GM23338 (cell line): Measurements from ENCODE around the gene RSRC1. TPM values are rescaled to one million over a fixed set of nuclear protein-coding genes. Genes with fewer than 3 reads are reported as not detected.

Experiments used
- ATAC-seq: fragments of 200-7000 bp; cut with Tn5 transposase; 3 replicates; pipeline ENCODE4 v1.9.1; 2020
- DNase-seq: peaks from one replicate; pipeline ENCODE4 v3.0.0-alpha.2; 2015; ENCODE audit warnings: low spot score
- H2AFZ ChIP-seq: fragments of 200-600 bp; sonication (generic); 2 replicates; pipeline ENCODE4 v1.8.0; 2016; ENCODE audit warnings: antibody characterized with exemption, mild to moderate bottlenecking, moderate library complexity
- H3F3A ChIP-seq: fragments of 200-600 bp; sonication (generic); replicated peaks from 2 replicates; pipeline ENCODE4 v1.8.0; 2017; ENCODE audit warnings: antibody characterized with exemption, mixed run types, low read depth
- H3K27ac ChIP-seq: fragments of 200-600 bp; sonication (generic); 2 replicates; pipeline ENCODE4 v1.6.1; 2016; ENCODE audit warnings: low read depth
- H3K27me3 ChIP-seq: fragments of 200-600 bp; sonication (generic); 2 replicates; pipeline ENCODE4 v1.8.0; 2016; ENCODE audit warnings: mild to moderate bottlenecking, mixed run types, moderate library complexity; ENCODE audit not compliant: insufficient read depth
- H3K36me3 ChIP-seq: fragments of 200-600 bp; sonication (generic); 2 replicates; pipeline ENCODE4 v1.8.0; 2016; ENCODE audit warnings: mild to moderate bottlenecking; ENCODE audit not compliant: insufficient read depth
- H3K4me1 ChIP-seq: fragments of 200-600 bp; sonication (generic); 2 replicates; pipeline ENCODE4 v1.8.0; 2016; ENCODE audit warnings: mild to moderate bottlenecking, moderate library complexity; ENCODE audit not compliant: insufficient read depth
- H3K4me2 ChIP-seq: fragments of 200-600 bp; sonication (generic); 2 replicates; pipeline ENCODE4 v1.7.1; 2017; ENCODE audit warnings: mixed run types
- H3K4me3 ChIP-seq: fragments of 200-600 bp; sonication (generic); 2 replicates; pipeline ENCODE4 v1.6.1; 2016; ENCODE audit warnings: mixed run types
- H3K79me2 ChIP-seq: fragments of 200-600 bp; sonication (generic); replicated peaks from 2 replicates; pipeline ENCODE4 v1.8.0; 2017; ENCODE audit warnings: mild to moderate bottlenecking; ENCODE audit not compliant: insufficient read depth
- H3K9me2 ChIP-seq: fragments of 200-600 bp; sonication (generic); 2 replicates; pipeline ENCODE4 v1.8.0; 2017; ENCODE audit not compliant: insufficient read depth
- H4K20me1 ChIP-seq: fragments of 200-600 bp; sonication (generic); replicated peaks from 2 replicates; pipeline ENCODE4 v1.8.0; 2017; ENCODE audit warnings: mild to moderate bottlenecking; ENCODE audit not compliant: insufficient read depth
- H3K27ac Mint-ChIP-seq: 2 replicates; pipeline ENCODE4 v1.8.0; 2020; ENCODE audit warnings: inconsistent platforms, mild to moderate bottlenecking, moderate library complexity, mixed read lengths
- H3K27me3 Mint-ChIP-seq: 3 replicates; pipeline ENCODE4 v1.8.0; 2022; ENCODE audit warnings: low read depth, mild to moderate bottlenecking, moderate library complexity, mixed read lengths, inconsistent platforms; ENCODE audit not compliant: insufficient read depth, poor library complexity
- H3K36me3 Mint-ChIP-seq: 3 replicates; pipeline ENCODE4 v1.8.0; 2021; ENCODE audit warnings: low read depth, mild to moderate bottlenecking, inconsistent platforms, moderate library complexity, mixed read lengths
- H3K4me1 Mint-ChIP-seq: 3 replicates; pipeline ENCODE4 v1.8.0; 2020; ENCODE audit warnings: mild to moderate bottlenecking, inconsistent platforms, mixed read lengths
- H3K4me3 Mint-ChIP-seq: 3 replicates; pipeline ENCODE4 v1.8.0; 2021; ENCODE audit warnings: moderate library complexity, mild to moderate bottlenecking, inconsistent platforms, mixed read lengths
- H3K9me3 Mint-ChIP-seq: 3 replicates; pipeline ENCODE4 v1.8.0; 2020; ENCODE audit warnings: moderate library complexity, mild to moderate bottlenecking, inconsistent platforms, mixed read lengths
- CREB1 ChIP-seq: fragments of 250-450 bp; sonication (Bioruptor Pico); IDR thresholded peaks from 2 replicates; pipeline ENCODE4 v1.5.0; 2020; ENCODE audit warnings: low read depth, mild to moderate bottlenecking, moderate library complexity
- CTCF ChIP-seq, 2 experiments: fragments of 200-600 bp in 1 of 2; sonication (generic) in 1 of 2; conservative IDR thresholded peaks; 2 replicates each; pipeline versions ENCODE4 v1.5.1 to v1.6.1; 2016 to 2017; ENCODE audit warnings: antibody characterized with exemption in 2 of 2, low read depth in 2 of 2, mild to moderate bottlenecking in 2 of 2, moderate library complexity in 1 of 2
- ETS1 ChIP-seq: IDR thresholded peaks from 2 replicates; pipeline ENCODE4 v1.6.1; 2016; ENCODE audit warnings: antibody characterized with exemption
- EZH2 ChIP-seq: fragments of 200-600 bp; sonication (generic); IDR thresholded peaks from one replicate; pipeline ENCODE4 v1.8.0; 2017; ENCODE audit warnings: antibody characterized with exemption, mild to moderate bottlenecking, low read depth; ENCODE audit not compliant: unreplicated experiment
- EZH2phosphoT487 ChIP-seq: fragments of 200-600 bp; sonication (generic); IDR thresholded peaks from one replicate; pipeline ENCODE4 v1.8.1; 2018; ENCODE audit warnings: antibody characterized with exemption; ENCODE audit not compliant: unreplicated experiment
- JUNB ChIP-seq: IDR thresholded peaks from one replicate; pipeline ENCODE4 v1.6.1; 2016; ENCODE audit warnings: antibody characterized with exemption; ENCODE audit not compliant: unreplicated experiment
- NANOG ChIP-seq: IDR thresholded peaks from 2 replicates; pipeline ENCODE4 v1.6.1; 2016; ENCODE audit warnings: antibody characterized with exemption, borderline replicate concordance
- POLR2AphosphoS5 ChIP-seq: IDR thresholded peaks from 2 replicates; pipeline ENCODE4 v1.6.1; 2016; ENCODE audit warnings: antibody characterized with exemption, low read depth
- REST ChIP-seq: IDR thresholded peaks from one replicate; pipeline ENCODE4 v1.6.1; 2018; ENCODE audit warnings: antibody characterized with exemption; ENCODE audit not compliant: unreplicated experiment
- STAT1 ChIP-seq: IDR thresholded peaks from one replicate; pipeline ENCODE4 v1.6.1; 2016; ENCODE audit warnings: antibody characterized with exemption; ENCODE audit not compliant: unreplicated experiment
- ZNF114 ChIP-seq: fragments of 250-450 bp; sonication (Bioruptor Pico); IDR thresholded peaks from 2 replicates; pipeline ENCODE4 v1.5.0; 2020; ENCODE audit warnings: mild to moderate bottlenecking, moderate library complexity
- ZNF331 ChIP-seq: fragments of 250-450 bp; sonication (Bioruptor Pico); IDR thresholded peaks from 2 replicates; pipeline ENCODE4 v1.5.0; 2020; ENCODE audit warnings: low read depth, mild to moderate bottlenecking, moderate library complexity
- polyA plus RNA-seq: library from polyadenylated mRNA; unstranded; fragments of >200 nt; fragmentation: Nextera tagmentation; extraction: Ambion mirVana; gene quantifications from 2 replicates; pipeline ENCODE4 v1.2.1, GENCODE V29; 2016
- total RNA-seq: library from RNA; depleted of rRNA; stranded (reverse); fragments of >200 nt; shearing (Covaris generic); gene quantifications from 2 replicates; pipeline ENCODE4 v1.2.3, GENCODE V29; 2014

RSRC1 gene
- total and polyA plus RNA-seq, 2 experiments from 2014 or later: 32.5 to 76.8 TPM

- no peaks in the 10 kb centered on the region for H3K36me3 ChIP-seq
- no peak overlapping the region for H3K4me2 ChIP-seq
- H3K4me3 ChIP-seq: no peak overlapping the region
- H3K27ac ChIP-seq: no peak overlapping the region
- H3K9me2 ChIP-seq: no peaks in the 10 kb centered on the region
- H2AFZ ChIP-seq: no peak overlapping the region
- H3K27ac Mint-ChIP-seq: no peak overlapping the region
- DNase-seq (no peak), ATAC-seq (no peak)
- TF ChIP-seq JUNB (no peak), EZH2 (no peak), CREB1 (no peak)
- peaks cover 13% of the 10 kb centered on the region for H3K9me3 Mint-ChIP-seq
- H3F3A ChIP-seq: no peaks in the 10 kb centered on the region
- H3K27me3 Mint-ChIP-seq: no peaks in the 10 kb centered on the region
- H3K36me3 Mint-ChIP-seq: no peaks in the 10 kb centered on the region
- no peaks in the 10 kb centered on the region for H4K20me1 ChIP-seq
- H3K27me3 ChIP-seq: no peaks in the 10 kb centered on the region
- no peaks in the 10 kb centered on the region for H3K79me2 ChIP-seq
- no peak overlapping the region for H3K4me3 Mint-ChIP-seq
- H3K4me1 Mint-ChIP-seq: no peaks in the 10 kb centered on the region; the same call in 2 of the 3 replicates
- H3K4me1 ChIP-seq: no peaks in the 10 kb centered on the region
These were observed 258.4 kb downstream of the RSRC1 start for GRCh38 chr3:158368271-158368670.

GRCh38 chr3:158369279-158369678 is 259.4 kb downstream of the RSRC1 start:
- no peaks in the 10 kb centered on the region for H3K36me3 Mint-ChIP-seq
- Histone ChIP-seq H3K27me3 (no peaks in the 10 kb centered on the region), H3K4me3 (no peak overlapping the region), H2AFZ (no peak overlapping the region), H3K4me2 (no peak overlapping the region), H3K36me3 (no peaks in the 10 kb centered on the region), H4K20me1 (no peaks in the 10 kb centered on the region), H3K4me1 (no peaks in the 10 kb centered on the region), H3K27ac (no peak overlapping the region), H3K79me2 (no peaks in the 10 kb centered on the region), H3K9me2 (no peaks in the 10 kb centered on the region), H3F3A (no peaks in the 10 kb centered on the region)
- no peaks in the 10 kb centered on the region for H3K27me3 Mint-ChIP-seq
- ATAC-seq (no peak), DNase-seq (no peak)
- H3K4me3 Mint-ChIP-seq: no peak overlapping the region
- H3K27ac Mint-ChIP-seq: no peak overlapping the region
- peaks cover 13% of the 10 kb centered on the region for H3K9me3 Mint-ChIP-seq
- no peaks in the 10 kb centered on the region; the same call in 2 of the 3 replicates for H3K4me1 Mint-ChIP-seq
- TF ChIP-seq POLR2AphosphoS5: no peak
- no peak for TF ChIP-seq NANOG
- TF ChIP-seq REST: no peak
- TF ChIP-seq EZH2: no peak
- no peak for TF ChIP-seq ZNF331
- no peak for TF ChIP-seq CTCF (conservative IDR thresholded peaks at IDR 0.05; ENCODE audit: low read depth in 2 of 2)
- TF ChIP-seq ZNF114 (CRISPR knock-in tag): no peak
- TF ChIP-seq CREB1: no peak
- TF ChIP-seq JUNB: no peak
- TF ChIP-seq STAT1: no peak
- TF ChIP-seq ETS1: no peak
- no peak for TF ChIP-seq EZH2phosphoT487
